ENCODE results near the gene ATRNL1. TPM values are rescaled to one million over a fixed set of nuclear protein-coding genes. Genes with fewer than 3 reads are reported as not detected.
"Not testable (repeated sequence)": the region's sequence is repeated elsewhere in the genome, so short reads cannot be mapped to it uniquely, and the experiment has no call there.

ATRNL1 gene
- total and polyA plus RNA-seq, 2 experiments from 2014 or later = not detected

- in situ Hi-C loops (cut with MboI) = no loop called here
- no peak for TF ChIP-seq EZH2phosphoT487 (IDR thresholded peaks at IDR 0.05; ENCODE audit: insufficient read depth, low read depth)
- no peak for TF ChIP-seq EZH2 (IDR thresholded peaks at IDR 0.05; ENCODE audit: insufficient read depth, poor library complexity, severe bottlenecking)
- no peaks in the 10 kb centered on the region for H3K36me3 ChIP-seq (ENCODE audit: low read depth)
- H3K27ac ChIP-seq = no peak overlapping the region
- no peak overlapping the region for H3K4me2 ChIP-seq (ENCODE audit: unreplicated experiment)
- DNase-seq = no peak
- no peaks in the 10 kb centered on the region for H3K79me2 ChIP-seq (ENCODE audit: insufficient read depth)
- no peak overlapping the region for H3K4me3 ChIP-seq
- H2AFZ ChIP-seq = no peak overlapping the region
- H3K27me3 ChIP-seq (replicated peaks; ENCODE audit: insufficient read depth) = no peaks in the 10 kb centered on the region
- H3K4me1 ChIP-seq (ENCODE audit: insufficient read depth) = no peaks in the 10 kb centered on the region
- H3K9me2 ChIP-seq (ENCODE audit: insufficient read depth) = no peaks in the 10 kb centered on the region
- no peak overlapping the region for H3K9ac ChIP-seq
- no peaks in the 10 kb centered on the region for H3F3A ChIP-seq (ENCODE audit: insufficient read depth)
- H3K9me3 ChIP-seq (ENCODE audit: low read depth) = no peaks in the 10 kb centered on the region
- H4K20me1 ChIP-seq (ENCODE audit: insufficient read depth) = no peaks in the 10 kb centered on the region
Observed at GRCh38 chr10:115222039-115222438, 128.9 kb downstream of the ATRNL1 start.

- Histone ChIP-seq H3K27ac (no peak overlapping the region), H4K20me1 (ENCODE audit: insufficient read depth) (no peaks in the 10 kb centered on the region), H3K4me2 (ENCODE audit: unreplicated experiment) (no peak overlapping the region), H3K4me3 (no peak overlapping the region), H2AFZ (no peak overlapping the region), H3K36me3 (ENCODE audit: low read depth) (no peaks in the 10 kb centered on the region), H3K9ac (no peak overlapping the region), H3F3A (ENCODE audit: insufficient read depth) (no peaks in the 10 kb centered on the region), H3K9me2 (ENCODE audit: insufficient read depth) (no peaks in the 10 kb centered on the region), H3K27me3 (replicated peaks; ENCODE audit: insufficient read depth) (no peaks in the 10 kb centered on the region), H3K79me2 (ENCODE audit: insufficient read depth) (no peaks in the 10 kb centered on the region), H3K4me1 (ENCODE audit: insufficient read depth) (no peaks in the 10 kb centered on the region), H3K9me3 (ENCODE audit: low read depth) (no peaks in the 10 kb centered on the region)
- TF ChIP-seq EZH2 (IDR thresholded peaks at IDR 0.05; ENCODE audit: insufficient read depth, poor library complexity, severe bottlenecking) (no peak), EZH2phosphoT487 (IDR thresholded peaks at IDR 0.05; ENCODE audit: insufficient read depth, low read depth) (no peak)
- in situ Hi-C loops (cut with MboI) = no loop called here
- DNase-seq = no peak
- 25 to 46% methylated on average over 2 of the region's 2 CpGs for WGBS, 2 experiments (ENCODE audit: low coverage in 1 of 2, low lambda C conversion rate in 2 of 2, missing lambda C conversion rate in 2 of 2)
Observed at GRCh38 chr10:115239761-115240160, 146.6 kb downstream of the ATRNL1 start.

GRCh38 chr10:115250784-115251183, 157.6 kb downstream of the ATRNL1 start:
- no peak overlapping the region for H3K27ac ChIP-seq
- H3K9me3 ChIP-seq (ENCODE audit: low read depth) = no peaks in the 10 kb centered on the region
- no peak overlapping the region for H3K9ac ChIP-seq
- no peak overlapping the region for H3K4me2 ChIP-seq (ENCODE audit: unreplicated experiment)
- H3K36me3 ChIP-seq (ENCODE audit: low read depth) = no peaks in the 10 kb centered on the region
- 18 to 22% methylated on average over 3 of the region's 3 CpGs for WGBS, 2 experiments (ENCODE audit: low coverage in 1 of 2, low lambda C conversion rate in 2 of 2, missing lambda C conversion rate in 2 of 2)
- DNase-seq = no peak
- no peaks in the 10 kb centered on the region for H3K9me2 ChIP-seq (ENCODE audit: insufficient read depth)
- TF ChIP-seq EZH2 (IDR thresholded peaks at IDR 0.05; ENCODE audit: insufficient read depth, poor library complexity, severe bottlenecking) (no peak), EZH2phosphoT487 (IDR thresholded peaks at IDR 0.05; ENCODE audit: insufficient read depth, low read depth) (no peak)
- no peaks in the 10 kb centered on the region for H3K27me3 ChIP-seq (replicated peaks; ENCODE audit: insufficient read depth)
- no peak overlapping the region for H3K4me3 ChIP-seq
- no peaks in the 10 kb centered on the region for H3F3A ChIP-seq (ENCODE audit: insufficient read depth)
- in situ Hi-C loops (cut with MboI) = no loop called here
- H4K20me1 ChIP-seq (ENCODE audit: insufficient read depth) = no peaks in the 10 kb centered on the region
- H3K4me1 ChIP-seq (ENCODE audit: insufficient read depth) = no peaks in the 10 kb centered on the region
- H3K79me2 ChIP-seq (ENCODE audit: insufficient read depth) = no peaks in the 10 kb centered on the region
- no peak overlapping the region for H2AFZ ChIP-seq

- H4K20me1 ChIP-seq (ENCODE audit: insufficient read depth); H3K27ac ChIP-seq; H2AFZ ChIP-seq; in situ Hi-C loops (cut with MboI); H3K36me3 ChIP-seq (ENCODE audit: low read depth); H3K79me2 ChIP-seq (ENCODE audit: insufficient read depth); H3K4me3 ChIP-seq; H3K27me3 ChIP-seq (replicated peaks; ENCODE audit: insufficient read depth); H3K4me1 ChIP-seq (ENCODE audit: insufficient read depth); H3K9ac ChIP-seq; H3K4me2 ChIP-seq (ENCODE audit: unreplicated experiment); H3F3A ChIP-seq (ENCODE audit: insufficient read depth); DNase-seq; H3K9me3 ChIP-seq (ENCODE audit: low read depth); H3K9me2 ChIP-seq (ENCODE audit: insufficient read depth): not testable (repeated sequence)
- WGBS, 2 experiments (ENCODE audit: low coverage in 1 of 2, low lambda C conversion rate in 2 of 2, missing lambda C conversion rate in 2 of 2) = 59 to 60% methylated on average over 1 of the region's 1 CpG
Observed at GRCh38 chr10:115253765-115254164, 160.6 kb downstream of the ATRNL1 start.

GRCh38 chr10:115272482-115272881, 179.3 kb downstream of the ATRNL1 start:
- Histone ChIP-seq H3K27ac (no peak overlapping the region), H3K9me2 (ENCODE audit: insufficient read depth) (no peaks in the 10 kb centered on the region), H3K4me2 (ENCODE audit: unreplicated experiment) (no peak overlapping the region), H3F3A (ENCODE audit: insufficient read depth) (no peaks in the 10 kb centered on the region), H3K9me3 (ENCODE audit: low read depth) (no peaks in the 10 kb centered on the region), H3K4me1 (ENCODE audit: insufficient read depth) (no peaks in the 10 kb centered on the region), H4K20me1 (ENCODE audit: insufficient read depth) (no peaks in the 10 kb centered on the region), H3K9ac (no peak overlapping the region), H3K27me3 (replicated peaks; ENCODE audit: insufficient read depth) (no peaks in the 10 kb centered on the region), H2AFZ (no peak overlapping the region), H3K4me3 (no peak overlapping the region), H3K79me2 (ENCODE audit: insufficient read depth) (no peaks in the 10 kb centered on the region), H3K36me3 (ENCODE audit: low read depth) (no peaks in the 10 kb centered on the region)
- WGBS, 2 experiments (ENCODE audit: low coverage in 1 of 2, low lambda C conversion rate in 2 of 2, missing lambda C conversion rate in 2 of 2) = 9% methylated on average over 3 of the region's 3 CpGs
- TF ChIP-seq EZH2 (IDR thresholded peaks at IDR 0.05; ENCODE audit: insufficient read depth, poor library complexity, severe bottlenecking) (no peak), EZH2phosphoT487 (IDR thresholded peaks at IDR 0.05; ENCODE audit: insufficient read depth, low read depth) (no peak)
- in situ Hi-C loops (cut with MboI) = no loop called here
- DNase-seq = no peak
